Activated T-helper 1 cell treated with anti-CD3 and anti-CD28 coated beads, Interleukin-2, amount 50 U/mL, for 16 hours (primary cell): ENCODE results near the gene CCND1.
"Not testable (repeated sequence)": the region's sequence is repeated elsewhere in the genome, so short reads cannot be mapped to it uniquely, and the experiment has no call there.

ENCODE experiments used
- DNase-seq, 2 donors: peaks; one replicate each; pipeline ENCODE4 v3.0.0-alpha.2; 2020; ENCODE audit warnings: low read depth in 1 of 2, low spot score in 1 of 2

Gene CCND1

GRCh38 chr11:69617682-69618081, 23.3 kb upstream of the CCND1 start:
- DNase-seq, result no peak

GRCh38 chr11:69618237-69618636, 22.7 kb upstream of the CCND1 start:
- DNase-seq, result no peak

- no peak for DNase-seq
Observed at GRCh38 chr11:69620683-69621290, 20.2 kb upstream of the CCND1 start.

DNA sequence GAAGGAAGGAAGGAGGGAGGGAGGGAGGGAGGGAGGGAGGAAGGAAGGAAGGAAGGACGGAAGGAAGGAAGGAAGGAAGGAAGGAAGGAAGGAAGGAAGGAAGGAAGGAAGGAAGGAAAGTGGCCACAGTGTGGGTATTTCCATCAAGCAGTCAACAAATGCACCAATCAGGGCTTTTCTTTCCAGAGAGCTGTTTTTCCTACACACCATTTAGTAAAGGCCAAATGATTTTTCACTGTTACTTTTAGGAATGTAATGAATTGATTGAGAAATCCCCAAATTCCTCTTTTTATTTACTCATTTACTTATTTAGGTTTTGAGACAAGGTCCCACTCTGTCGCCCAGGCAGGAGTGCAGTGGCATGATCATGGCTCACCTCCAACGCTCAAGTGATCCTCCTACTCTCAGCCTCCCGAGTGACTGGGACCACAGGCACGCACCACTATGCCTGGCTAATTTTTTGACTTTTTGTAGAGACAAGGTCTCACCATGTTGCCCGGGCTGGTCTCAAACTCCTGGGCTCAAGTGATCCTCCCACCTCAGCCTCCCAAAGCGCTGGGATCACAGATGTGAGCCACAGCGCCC, 18.8 kb upstream of the CCND1 start:
- DNase-seq, result not testable (repeated sequence)

- DNase-seq, result no peak
Observed at GRCh38 chr11:69624293-69624692, 16.7 kb upstream of the CCND1 start.

GRCh38 chr11:69625476-69625875, 15.5 kb upstream of the CCND1 start:
- DNase-seq, result no peak

DNA sequence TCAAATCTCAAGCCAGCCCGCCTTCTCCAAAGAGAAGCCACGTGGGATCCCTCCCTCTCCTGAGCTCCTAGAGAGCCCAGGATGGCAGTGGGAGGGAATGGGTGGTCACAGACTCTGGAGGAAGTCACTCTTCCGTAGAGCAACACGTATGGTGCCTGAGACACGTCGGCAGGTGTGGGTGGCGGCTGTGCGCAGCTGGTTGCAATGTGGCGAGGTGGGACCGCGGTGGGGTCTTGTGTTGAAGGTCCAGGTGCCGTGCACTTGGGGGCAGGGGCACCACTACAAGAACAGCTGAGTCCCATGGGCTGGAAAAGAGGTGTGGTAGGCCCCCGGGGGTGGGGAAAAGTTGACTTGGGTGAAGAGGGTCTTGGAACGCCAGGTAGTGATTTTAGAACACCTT, 13.4 kb upstream of the CCND1 start:
- DNase-seq, result no peak

GRCh38 chr11:69630017-69630416, 10.9 kb upstream of the CCND1 start:
- no peak for DNase-seq

DNA sequence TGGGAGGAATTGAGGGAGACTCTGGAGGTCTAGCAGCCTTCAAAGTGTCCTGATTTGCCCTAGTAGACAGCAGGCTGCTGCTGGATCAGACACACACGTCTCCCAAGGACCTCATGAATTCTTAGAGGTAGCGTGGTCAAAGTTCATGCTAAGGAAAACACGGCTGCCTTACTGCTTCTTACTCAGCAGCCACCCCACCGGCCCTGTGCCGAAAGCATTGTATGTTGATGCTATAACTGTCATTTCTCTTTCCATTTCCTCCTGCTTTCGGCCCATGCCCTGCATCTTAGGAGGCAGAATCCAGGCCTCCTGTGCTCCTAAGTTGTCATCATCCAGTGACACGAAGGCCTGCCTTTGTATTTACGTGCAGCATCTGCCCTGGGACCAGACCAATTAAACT, 10.5 kb upstream of the CCND1 start:
- no peak for DNase-seq

- no peak for DNase-seq
Observed at GRCh38 chr11:69632900-69633299, 8.1 kb upstream of the CCND1 start.

- no peak for DNase-seq
Observed at GRCh38 chr11:69634069-69634468, 6.9 kb upstream of the CCND1 start.

DNA sequence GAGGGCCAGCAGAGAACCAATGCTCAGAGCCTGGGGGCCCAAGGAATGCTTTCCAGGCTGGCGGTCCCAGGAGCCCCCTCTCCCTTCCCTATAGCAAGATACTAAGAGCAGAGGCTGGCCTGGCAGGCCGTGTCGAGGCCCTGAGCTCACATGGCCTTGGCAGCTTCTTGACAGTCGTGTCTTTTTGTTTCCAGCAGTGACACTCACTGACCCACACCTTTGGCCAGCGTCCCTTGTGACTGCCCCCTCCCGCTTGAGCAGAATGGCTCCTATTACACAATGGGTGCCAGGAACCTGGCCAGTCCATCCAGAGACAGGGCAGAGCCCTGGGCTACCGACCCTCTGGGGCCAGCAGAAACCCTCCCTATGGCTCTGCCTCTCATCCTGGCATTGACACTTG, 6.4 kb upstream of the CCND1 start:
- no peak for DNase-seq

GRCh38 chr11:69635195-69635594, 5.8 kb upstream of the CCND1 start:
- DNase-seq, result no peak

DNA sequence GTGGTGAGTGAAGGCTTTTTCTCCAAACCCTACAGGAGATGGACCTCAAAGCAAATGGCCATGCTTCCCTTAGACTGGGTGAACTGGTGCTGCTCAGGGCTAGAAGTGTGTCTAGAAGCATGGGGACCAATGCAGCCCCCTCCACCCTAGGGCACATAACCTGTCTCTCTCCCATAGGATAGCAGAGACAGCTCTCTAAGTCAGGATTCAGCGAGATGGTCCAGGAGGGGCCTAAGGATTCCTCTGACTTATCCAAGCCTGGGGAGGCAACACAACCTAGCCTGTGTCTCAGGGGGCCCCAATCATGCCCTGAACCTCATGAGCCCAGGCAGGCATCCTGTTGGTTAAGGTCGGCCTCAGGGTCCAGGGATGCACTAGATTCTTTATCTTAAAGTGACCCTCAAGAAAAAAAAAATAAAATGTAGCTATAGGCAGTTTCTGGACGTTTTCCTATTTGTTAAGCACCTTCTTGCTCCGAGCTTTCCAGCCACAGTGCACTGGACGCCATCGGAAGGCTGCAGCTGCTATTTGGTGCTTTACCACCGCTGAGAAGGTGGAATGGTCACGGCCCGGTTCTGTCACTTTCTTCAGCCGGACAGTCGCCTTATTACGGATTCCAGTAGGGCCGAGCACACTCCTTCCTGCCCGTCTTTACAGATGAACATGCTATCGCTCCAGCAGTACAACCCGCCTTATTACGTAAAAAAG, 5.0 kb upstream of the CCND1 start:
- no peak for DNase-seq

DNA sequence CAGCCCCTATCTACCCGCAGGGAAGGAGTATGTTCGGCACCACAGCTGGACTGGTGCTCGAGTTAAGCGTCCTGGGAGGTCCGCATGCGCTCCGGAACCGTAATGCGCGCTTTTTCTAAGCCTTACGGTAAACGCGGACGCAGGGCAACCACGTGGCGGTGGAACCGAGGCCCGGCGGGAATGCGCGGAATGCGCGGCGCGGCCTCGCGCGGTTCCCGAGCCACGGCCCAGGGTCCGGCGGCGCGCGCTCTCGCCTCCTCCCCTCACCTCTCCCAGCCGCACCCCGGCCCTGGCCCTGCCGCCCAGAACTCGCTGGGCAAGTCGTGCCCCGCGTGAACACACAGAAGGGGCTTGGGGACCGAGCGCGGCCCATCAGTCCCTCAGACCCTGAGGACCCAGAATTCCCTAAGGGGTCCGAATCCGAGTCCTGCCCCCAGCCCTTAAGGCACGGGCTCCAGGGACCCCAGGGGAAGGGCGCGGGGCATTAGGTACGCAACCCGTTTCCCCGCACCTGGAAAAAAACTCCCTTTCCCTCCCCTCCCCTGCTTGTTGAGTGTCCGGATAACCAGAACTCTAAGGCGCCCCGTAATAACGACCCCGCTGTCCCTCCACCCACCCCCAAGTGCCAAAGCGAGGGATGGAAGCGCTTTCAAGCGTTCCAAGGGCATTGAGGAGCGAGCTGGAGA, 4.3 kb upstream of the CCND1 start:
- DNase-seq, result no peak

DNA sequence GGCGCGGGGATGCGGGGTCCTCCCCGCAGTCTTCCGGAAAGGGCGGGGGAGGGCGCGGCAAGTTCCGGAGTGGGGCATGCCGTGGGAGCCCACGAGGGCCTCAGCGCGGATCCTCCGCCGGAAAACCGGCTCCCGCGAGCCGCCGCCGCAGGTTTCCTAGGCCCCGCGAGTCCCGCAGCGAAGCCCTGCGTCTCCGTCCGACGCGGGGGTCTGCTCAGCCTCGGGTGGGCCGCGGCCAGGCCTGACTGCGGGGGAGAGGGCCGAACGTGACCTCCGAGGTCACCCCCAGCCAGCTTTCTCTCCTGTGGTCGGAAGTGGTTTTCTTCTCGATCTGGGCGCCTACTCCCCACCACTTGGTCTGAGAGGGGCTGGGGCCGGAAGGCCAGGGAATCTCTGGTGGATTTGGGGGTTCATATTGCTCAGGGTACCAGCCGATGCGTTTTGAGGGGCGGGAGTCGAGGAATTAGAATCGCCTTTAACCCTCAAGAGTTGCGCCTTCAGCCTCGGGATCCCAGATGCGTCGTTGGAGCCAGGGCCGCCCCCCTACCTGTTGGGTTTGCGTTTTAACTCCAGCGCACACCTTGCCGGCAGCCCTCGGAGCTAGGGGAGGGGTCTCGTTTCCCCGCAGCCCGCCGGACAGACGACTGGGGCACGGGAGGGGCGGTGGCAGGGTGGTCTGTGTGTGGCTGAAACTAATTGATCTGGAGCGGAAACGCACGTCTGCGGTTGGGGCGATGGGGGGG, 3.6 kb upstream of the CCND1 start:
- DNase-seq, result no peak

DNA sequence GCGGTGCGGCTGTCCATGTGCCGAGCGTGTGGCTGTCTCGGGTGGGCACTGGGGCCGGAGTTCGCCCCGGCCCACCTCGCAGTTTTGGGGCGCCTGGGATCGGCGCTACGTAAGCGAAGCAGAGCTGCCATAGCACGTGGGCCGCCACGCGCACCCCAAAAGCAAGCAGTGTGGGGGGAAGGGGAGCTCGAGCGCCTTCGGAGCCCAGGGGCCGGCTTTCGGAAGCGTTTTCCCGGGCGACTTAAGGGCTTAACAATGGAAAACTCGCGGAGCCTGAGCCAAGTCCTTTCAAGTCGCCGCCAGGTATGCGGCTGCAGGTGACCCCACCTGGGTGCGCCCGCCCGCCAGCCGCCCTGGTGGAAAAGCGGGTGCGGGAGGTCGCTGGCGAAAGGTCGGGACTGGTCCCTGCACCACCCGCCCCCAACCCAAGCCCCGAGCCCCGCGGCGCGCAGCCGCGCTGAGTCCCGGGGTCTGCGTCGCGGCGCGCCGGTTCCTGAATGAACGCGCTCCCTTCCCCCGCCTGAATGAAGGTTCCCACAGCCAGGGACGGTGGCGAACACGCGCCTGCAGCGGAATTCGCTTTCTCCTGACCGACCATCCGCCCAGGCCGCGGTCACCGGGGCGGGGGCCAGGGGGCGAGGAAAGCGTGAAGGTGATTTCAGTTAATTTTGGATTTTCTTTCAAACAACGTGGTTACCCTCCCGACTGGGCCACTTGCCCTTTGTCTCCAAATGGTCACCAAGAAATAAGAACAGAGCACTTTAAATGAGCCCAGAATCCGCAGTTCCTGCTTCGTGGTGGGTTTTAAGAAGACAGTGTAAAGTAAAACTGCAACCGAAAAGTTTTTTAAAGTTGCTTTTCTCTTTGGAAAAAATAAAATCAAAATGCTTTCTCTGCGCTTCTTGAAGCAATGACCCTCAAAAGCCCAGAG, 2.8 kb upstream of the CCND1 start:
- DNase-seq, result no peak

DNA sequence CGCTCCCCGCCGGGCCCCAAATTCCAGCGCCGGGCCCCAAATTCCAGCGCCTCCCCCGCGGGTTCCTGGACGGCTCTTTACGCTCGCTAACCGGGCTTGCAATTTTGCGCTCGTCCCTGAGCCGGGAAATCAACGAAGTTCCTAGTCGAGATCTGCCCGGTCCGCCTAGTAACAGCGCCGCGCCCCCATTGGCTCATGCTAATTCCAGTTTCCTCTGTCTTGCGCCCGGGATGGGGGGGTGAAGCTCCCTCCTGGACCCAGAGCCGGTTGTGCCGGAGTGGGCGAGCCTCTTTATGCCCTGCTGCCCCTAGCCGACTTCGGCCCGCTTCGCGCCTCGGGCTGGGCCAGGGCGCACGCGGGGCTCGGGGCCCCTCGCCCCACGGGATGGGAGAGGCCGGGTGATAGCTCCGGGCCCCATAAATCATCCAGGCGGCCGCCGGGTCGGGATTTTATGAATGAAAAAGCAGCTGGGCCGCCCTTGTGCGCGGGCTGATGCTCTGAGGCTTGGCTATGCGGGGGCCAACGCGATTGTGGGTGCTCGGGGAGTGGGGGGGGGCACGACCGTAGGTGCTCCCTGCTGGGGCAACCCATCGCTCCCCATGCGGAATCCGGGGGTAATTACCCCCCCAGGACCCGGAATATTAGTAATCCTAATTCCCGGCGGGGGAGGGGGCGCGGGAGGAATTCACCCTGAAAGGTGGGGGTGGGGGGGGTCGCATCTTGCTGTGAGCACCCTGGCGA, 1.8 kb upstream of the CCND1 start:
- DNase-seq, result no peak

DNA sequence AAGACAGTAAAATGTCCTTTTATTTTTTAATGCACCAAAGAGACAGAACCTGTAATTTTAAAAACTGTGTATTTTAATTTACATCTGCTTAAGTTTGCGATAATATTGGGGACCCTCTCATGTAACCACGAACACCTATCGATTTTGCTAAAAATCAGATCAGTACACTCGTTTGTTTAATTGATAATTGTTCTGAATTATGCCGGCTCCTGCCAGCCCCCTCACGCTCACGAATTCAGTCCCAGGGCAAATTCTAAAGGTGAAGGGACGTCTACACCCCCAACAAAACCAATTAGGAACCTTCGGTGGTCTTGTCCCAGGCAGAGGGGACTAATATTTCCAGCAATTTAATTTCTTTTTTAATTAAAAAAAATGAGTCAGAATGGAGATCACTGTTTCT, 1.1 kb upstream of the CCND1 start:
- no peak for DNase-seq
